Ovary (tissue), 9 donors: ENCODE results near the gene CACNG7. TPM values are rescaled to one million over a fixed set of nuclear protein-coding genes. Genes with fewer than 3 reads are reported as not detected.

Source experiments
- DNase-seq, 5 donors: peaks; one replicate each; pipeline ENCODE4 v3.0.0-alpha.2; 2019 to 2020
- H3K27ac ChIP-seq, 2 donors: fragments of 200-600 bp; one replicate each; pipeline versions ENCODE4 v1.5.1 to v1.8.0; 2019 to 2022
- H3K27me3 ChIP-seq: fragments of 200-600 bp; one replicate; pipeline ENCODE4 v1.8.0; 2022
- H3K36me3 ChIP-seq: fragments of 200-600 bp; sonication (generic); one replicate; pipeline ENCODE4 v1.5.1; 2019
- H3K4me1 ChIP-seq: one replicate; pipeline ENCODE4 v1.8.1; 2013; ENCODE audit warnings: mild to moderate bottlenecking, moderate library complexity; ENCODE audit not compliant: insufficient read depth
- H3K4me3 ChIP-seq: fragments of 200-600 bp; sonication (generic); one replicate; pipeline ENCODE4 v1.5.1; 2017
- H3K9me3 ChIP-seq, 2 donors: fragments of 200-600 bp in 1 of 2; sonication (generic) in 1 of 2; one replicate each; pipeline versions ENCODE4 v1.5.1 to v1.8.1; 2013 to 2019; ENCODE audit warnings: mild to moderate bottlenecking in 1 of 2, moderate library complexity in 1 of 2
- CTCF ChIP-seq, 3 donors: fragments of 450-650 bp in 2 of 3; fragments of 200-600 bp in 1 of 3; IDR thresholded peaks; one replicate each; pipeline versions ENCODE4 v1.5.1 to v1.8.0; 2016 to 2022; ENCODE audit warnings: antibody characterized with exemption in 3 of 3, mild to moderate bottlenecking in 1 of 3
- EP300 ChIP-seq: sonication (generic); formaldehyde crosslinking; IDR thresholded peaks from one replicate; pipeline ENCODE4 v1.6.1; 2017; ENCODE audit warnings: antibody characterized with exemption
- POLR2A ChIP-seq: fragments of 450-650 bp; IDR thresholded peaks from one replicate; pipeline ENCODE4 v1.6.1; 2017; ENCODE audit warnings: antibody characterized with exemption, mild to moderate bottlenecking, moderate library complexity
- WGBS, 3 donors: extraction: QIAGEN DNeasy Blood & Tissue Kit in 1 of 3; methylation state at CpG; one replicate each; pipeline versions ENCODE4 v1.1.5 to v1.1.7; 2013 to 2017; 5-methylcytosine and 5-hydroxymethylcytosine counted together
- intact Hi-C, 4 donors: fragments of 100-400 bp; cut with DNase I; formaldehyde crosslinking; loops; one replicate each; pipeline versions ENCODE4 v1.11.0 to v1.15.1; 2022 to 2023
- polyA plus RNA-seq, 2 donors: library from polyadenylated mRNA; stranded (reverse); fragments of 200-250 nt in 1 of 2; fragments of 350-450 nt in 1 of 2; fragmentation: Illumina TruSeq in 1 of 2; extraction: RNeasy Lipid Tissue Mini Kit (QIAGEN cat#74804) in 1 of 2; gene quantifications; one replicate each; pipeline ENCODE4 v1.2.3, GENCODE V29; 2013 to 2014
- total RNA-seq, 7 donors: library from RNA; depleted of rRNA in 2 of 7; stranded (reverse); fragments of >200 nt in 2 of 7; fragmentation: NEBNext Ultra II Directional in 3 of 7; extraction: Animal tissue kit (Norgen Biotek cat#: 25700) in 3 of 7; gene quantifications; one replicate each; pipeline versions ENCODE4 v1.1.0 to v1.2.4, GENCODE V29; 2016 to 2023
- donor health status: DM: no; HTN: no; CAD: no; lungs with moderate emphysema.
- donor health status: DM: no; HTN: no; CAD: no.
- donor health status: Bipolar disorder and iron deficiency.
- donor health status: DM: yes; HTN: yes; CAD: no.
- donor health status: DM: no; HTN: no; CAD: no.
- donor health status: DM: yes; HTN: yes; CAD: no.

Gene CACNG7
- total and polyA plus RNA-seq, 9 donors = 0.02 TPM; not detected in 8

- Histone ChIP-seq H3K27ac (no peak overlapping the region), H3K27me3 (no peaks in the 10 kb centered on the region), H3K4me1 (no peaks in the 10 kb centered on the region), H3K4me3 (no peak overlapping the region), H3K9me3 (no peaks in the 10 kb centered on the region), H3K36me3 (no peaks in the 10 kb centered on the region)
- no peak for TF ChIP-seq POLR2A
- intact Hi-C loops = no loop called here
- DNase-seq = no peak
- 85 to 92% (median 89%) methylated on average over 6 of the region's 6 CpGs for WGBS, 3 donors
These were observed 60.3 kb downstream of the CACNG7 start for GRCh38 chr19:53969366-53969765.

GRCh38 chr19:53971673-53972072, 62.6 kb downstream of the CACNG7 start:
- Histone ChIP-seq H3K4me3 (no peak overlapping the region), H3K27me3 (no peaks in the 10 kb centered on the region), H3K36me3 (no peaks in the 10 kb centered on the region), H3K27ac (no peak overlapping the region), H3K4me1 (no peaks in the 10 kb centered on the region), H3K9me3 (no peaks in the 10 kb centered on the region)
- no peak for TF ChIP-seq EP300
- TF ChIP-seq POLR2A = no peak
- no peak for TF ChIP-seq CTCF (IDR thresholded peaks at IDR 0.05)
- no peak for DNase-seq
- intact Hi-C loops = no loop called here
- WGBS, 3 donors = 53 to 61% (median 58%) methylated on average over 10 of the region's 10 CpGs

- DNase-seq = peak; percentile 16 to 50 (median 41)
- TF ChIP-seq CTCF (IDR thresholded peaks at IDR 0.05) = no peak
- no peak for TF ChIP-seq EP300
- TF ChIP-seq POLR2A = no peak
- no peaks in the 10 kb centered on the region for H3K36me3 ChIP-seq
- H3K27me3 ChIP-seq = no peaks in the 10 kb centered on the region
- WGBS, 3 donors = 1 to 4% (median 3%) methylated on average over 9 of the region's 9 CpGs
- H3K9me3 ChIP-seq = peaks cover 0 to 8% of the 10 kb centered on the region in 2 donors
- intact Hi-C loops = no loop called here
- no peaks in the 10 kb centered on the region for H3K4me1 ChIP-seq
- H3K27ac ChIP-seq = no peak overlapping the region
- H3K4me3 ChIP-seq = no peak overlapping the region
These were observed 68.4 kb downstream of the CACNG7 start for GRCh38 chr19:53977429-53977990.

- Histone ChIP-seq H3K36me3 (no peaks in the 10 kb centered on the region), H3K27me3 (no peaks in the 10 kb centered on the region), H3K4me3 (no peak overlapping the region), H3K9me3 (peaks cover 0 to 8% of the 10 kb centered on the region in 2 donors), H3K27ac (no peak overlapping the region), H3K4me1 (no peaks in the 10 kb centered on the region)
- intact Hi-C loops = no loop called here
- no peak for TF ChIP-seq EP300
- TF ChIP-seq POLR2A = no peak
- TF ChIP-seq CTCF (IDR thresholded peaks at IDR 0.05) = no peak
- no peak for DNase-seq
- 2 to 4% (median 4%) methylated on average over 33 to 54 of the region's 54 CpGs for WGBS, 3 donors
These were observed 69.1 kb downstream of the CACNG7 start for GRCh38 chr19:53977991-53978731.
